HUES64 (cell line): ENCODE data around the gene CMYA5.

ENCODE experiments used
- H3K27ac ChIP-seq: 2 replicates; pipeline ENCODE4 v1.7.0; 2013; ENCODE audit warnings: low read depth, low read length, inconsistent platforms
- H3K27me3 ChIP-seq: 2 replicates; pipeline ENCODE4 v1.6.1; 2013; ENCODE audit warnings: mild to moderate bottlenecking, low read length; ENCODE audit not compliant: insufficient read depth
- H3K36me3 ChIP-seq: 2 replicates; pipeline ENCODE4 v1.6.1; 2013; ENCODE audit warnings: mild to moderate bottlenecking, low read length; ENCODE audit not compliant: insufficient read depth
- H3K4me1 ChIP-seq: 2 replicates; pipeline ENCODE4 v1.6.1; 2013; ENCODE audit warnings: mild to moderate bottlenecking, low read length, moderate library complexity; ENCODE audit not compliant: insufficient read depth
- H3K4me3 ChIP-seq: 2 replicates; pipeline ENCODE4 v1.5.1; 2013; ENCODE audit warnings: mild to moderate bottlenecking, low read length, moderate library complexity
- H3K9ac ChIP-seq: 2 replicates; pipeline ENCODE4 v1.6.1; 2013; ENCODE audit warnings: mild to moderate bottlenecking, low read depth, low read length
- H3K9me3 ChIP-seq: 2 replicates; pipeline ENCODE4 v1.6.1; 2013; ENCODE audit warnings: low read depth, low read length; ENCODE audit not compliant: insufficient read depth
- WGBS: fragments of 150-250, 120-280 bp; methylation state at CpG from one replicate; pipeline ENCODE4 v1.1.7; 2013; ENCODE audit warnings: missing lambda C conversion rate; 5-methylcytosine and 5-hydroxymethylcytosine counted together

Gene CMYA5

GRCh38 chr5:79824444-79824843, 134.8 kb downstream of the CMYA5 start:
- Histone ChIP-seq H3K27me3 (no peaks in the 10 kb centered on the region), H3K4me3 (no peak overlapping the region), H3K27ac (no peak overlapping the region), H3K36me3 (no peaks in the 10 kb centered on the region), H3K4me1 (no peaks in the 10 kb centered on the region), H3K9me3 (no peaks in the 10 kb centered on the region), H3K9ac (no peak overlapping the region)
- WGBS: 88% methylated on average over 2 of the region's 2 CpGs

GRCh38 chr5:79825802-79826201, 136.2 kb downstream of the CMYA5 start:
- no peaks in the 10 kb centered on the region for H3K4me1 ChIP-seq
- no peaks in the 10 kb centered on the region for H3K36me3 ChIP-seq
- no peaks in the 10 kb centered on the region for H3K9me3 ChIP-seq
- H3K9ac ChIP-seq: no peak overlapping the region
- H3K27me3 ChIP-seq: no peaks in the 10 kb centered on the region
- WGBS: 94% methylated on average over 1 of the region's 1 CpG
- H3K4me3 ChIP-seq: no peak overlapping the region
- no peak overlapping the region for H3K27ac ChIP-seq

DNA sequence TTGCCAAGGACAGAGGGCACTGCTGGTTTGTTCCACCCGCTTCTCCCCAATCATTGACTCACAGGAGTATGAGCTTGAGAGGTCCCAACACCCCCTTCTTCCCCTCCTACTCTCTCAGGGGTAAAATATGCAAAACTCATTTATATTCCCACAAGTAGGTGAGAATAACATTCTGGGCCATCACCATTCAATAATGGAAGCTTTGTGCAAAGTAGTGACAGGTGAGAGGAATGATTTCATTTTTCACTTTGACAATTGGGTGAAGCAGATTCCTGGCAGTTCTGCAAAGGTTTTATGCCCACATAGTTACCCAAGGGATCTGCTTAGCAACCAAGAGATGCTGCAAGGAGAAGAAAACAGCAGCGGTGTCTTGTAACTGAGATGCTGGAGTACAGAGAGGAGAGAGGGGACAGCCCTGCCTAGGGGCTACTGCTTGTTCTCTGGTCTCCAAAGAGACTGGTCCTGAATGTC, 137.6 kb downstream of the CMYA5 start:
- Histone ChIP-seq H3K27me3 (no peaks in the 10 kb centered on the region), H3K36me3 (no peaks in the 10 kb centered on the region), H3K27ac (no peak overlapping the region), H3K9ac (no peak overlapping the region), H3K9me3 (no peaks in the 10 kb centered on the region), H3K4me1 (no peaks in the 10 kb centered on the region), H3K4me3 (no peak overlapping the region)
- 92% methylated on average over 2 of the region's 2 CpGs for WGBS

DNA sequence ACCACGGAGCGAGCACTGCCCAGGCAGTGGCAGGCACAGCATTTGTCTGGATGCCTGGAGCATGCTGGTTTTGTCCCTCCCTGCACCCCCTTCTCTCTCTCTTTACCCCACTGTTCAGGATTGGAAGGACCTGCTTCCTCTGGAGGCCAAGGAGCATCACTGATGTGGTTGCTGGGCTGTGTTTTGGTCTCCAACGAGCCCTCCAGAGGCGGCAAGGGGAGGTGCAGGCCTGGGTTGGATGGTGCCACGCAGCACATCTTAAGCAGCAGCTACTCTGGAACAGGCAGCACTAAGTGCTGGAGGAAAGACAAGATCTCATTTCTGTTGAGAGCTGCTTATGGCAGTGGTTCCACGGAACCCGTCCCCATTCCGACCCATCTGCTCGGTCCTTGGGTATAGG, 139.6 kb downstream of the CMYA5 start:
- 72% methylated on average over 9 of the region's 9 CpGs for WGBS
- Histone ChIP-seq H3K9me3 (no peaks in the 10 kb centered on the region), H3K4me1 (no peaks in the 10 kb centered on the region), H3K9ac (no peak overlapping the region), H3K27me3 (no peaks in the 10 kb centered on the region), H3K36me3 (no peaks in the 10 kb centered on the region), H3K4me3 (no peak overlapping the region), H3K27ac (no peak overlapping the region)

- H3K27me3 ChIP-seq: no peaks in the 10 kb centered on the region
- no peak overlapping the region for H3K9ac ChIP-seq
- H3K36me3 ChIP-seq: no peaks in the 10 kb centered on the region
- 94% methylated on average over 10 of the region's 10 CpGs for WGBS
- no peak overlapping the region for H3K4me3 ChIP-seq
- no peaks in the 10 kb centered on the region for H3K4me1 ChIP-seq
- no peak overlapping the region for H3K27ac ChIP-seq
- no peaks in the 10 kb centered on the region for H3K9me3 ChIP-seq
These were observed 142.0 kb downstream of the CMYA5 start for GRCh38 chr5:79831381-79832309.

- Histone ChIP-seq H3K4me1 (no peaks in the 10 kb centered on the region), H3K9ac (no peak overlapping the region), H3K4me3 (no peak overlapping the region), H3K9me3 (no peaks in the 10 kb centered on the region), H3K27ac (no peak overlapping the region), H3K36me3 (no peaks in the 10 kb centered on the region), H3K27me3 (no peaks in the 10 kb centered on the region)
- 93% methylated on average over 4 of the region's 4 CpGs for WGBS
These were observed 143.3 kb downstream of the CMYA5 start for GRCh38 chr5:79832911-79833310.

- Histone ChIP-seq H3K4me3 (no peak overlapping the region), H3K9me3 (no peaks in the 10 kb centered on the region), H3K27ac (no peak overlapping the region), H3K36me3 (no peaks in the 10 kb centered on the region), H3K27me3 (no peaks in the 10 kb centered on the region), H3K9ac (no peak overlapping the region), H3K4me1 (no peaks in the 10 kb centered on the region)
- WGBS: 95% methylated on average over 2 of the region's 3 CpGs
These were observed 144.6 kb downstream of the CMYA5 start for GRCh38 chr5:79834098-79834753.

DNA sequence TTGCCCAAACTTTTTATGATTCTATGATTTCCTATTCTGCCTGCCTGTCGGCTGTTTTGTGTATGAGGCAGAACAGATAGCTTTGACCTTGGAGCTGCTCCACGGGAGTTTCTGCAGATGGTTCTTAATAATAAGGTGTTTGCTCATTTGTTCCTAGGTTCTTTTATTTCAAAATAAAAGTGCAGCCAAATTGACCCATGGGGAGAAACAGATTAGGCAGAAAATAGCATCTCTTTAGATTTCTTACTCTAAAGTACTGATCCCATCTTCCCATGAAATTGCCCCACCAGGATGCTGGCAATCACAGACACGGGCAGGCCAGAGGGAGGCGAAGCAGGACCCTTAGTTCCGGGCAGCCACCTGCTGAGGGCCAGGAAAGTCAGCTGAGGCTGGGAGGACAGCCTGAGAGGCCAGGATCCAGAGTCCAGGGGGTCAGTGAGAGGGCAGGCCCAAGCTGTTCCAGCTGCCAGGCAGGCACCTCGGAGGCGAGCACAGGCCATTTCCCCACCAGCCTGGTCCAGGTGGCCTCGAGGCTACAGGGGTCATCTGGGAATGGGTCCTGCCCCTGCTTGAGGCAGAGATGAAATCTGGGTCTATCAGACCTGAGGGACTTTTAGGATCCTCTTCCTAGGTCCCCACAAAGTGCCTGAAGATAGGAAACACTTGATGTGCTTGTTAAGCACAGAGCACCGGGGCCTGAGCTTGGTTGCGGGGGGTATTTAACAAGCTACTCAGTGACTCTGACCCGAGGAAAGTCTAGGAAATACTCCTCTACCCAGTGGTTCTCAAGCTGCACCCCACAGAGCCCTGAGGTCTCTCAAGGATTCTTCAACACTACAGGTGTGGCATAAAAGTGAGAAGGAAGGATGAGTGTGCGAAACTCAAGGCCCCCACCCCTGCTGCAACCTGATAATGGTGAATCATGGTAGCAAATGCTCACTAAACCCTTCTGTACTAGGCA, 145.4 kb downstream of the CMYA5 start:
- Histone ChIP-seq H3K9ac (no peak overlapping the region), H3K4me3 (no peak overlapping the region), H3K27ac (no peak overlapping the region), H3K9me3 (no peaks in the 10 kb centered on the region), H3K36me3 (no peaks in the 10 kb centered on the region), H3K27me3 (no peaks in the 10 kb centered on the region), H3K4me1 (no peaks in the 10 kb centered on the region)
- WGBS: 90% methylated on average over 12 of the region's 12 CpGs

GRCh38 chr5:79837761-79838551, 148.3 kb downstream of the CMYA5 start:
- Histone ChIP-seq H3K36me3 (no peaks in the 10 kb centered on the region), H3K9ac (no peak overlapping the region), H3K9me3 (no peaks in the 10 kb centered on the region), H3K27ac (no peak overlapping the region), H3K4me1 (0 out of 2 replicates have a peak, but pooled peaks cover 3% of the 10 kb centered on the region), H3K27me3 (no peaks in the 10 kb centered on the region), H3K4me3 (no peak overlapping the region)
- WGBS: 89% methylated on average over 6 of the region's 6 CpGs
